ENCODE data around the gene PDZRN3.

Gene PDZRN3

GRCh38 chr3:73601011-73601410 is 23.7 kb downstream of the PDZRN3 start:
- no peak for ATAC-seq (ENCODE audit: low read depth)
- Histone ChIP-seq H3K4me1 (ENCODE audit: insufficient read depth, poor library complexity, severe bottlenecking) (no peaks in the 10 kb centered on the region), H3K4me3 (ENCODE audit: severe bottlenecking) (no peak overlapping the region), H3K27ac (ENCODE audit: poor library complexity, severe bottlenecking) (no peak overlapping the region), H3K27me3 (ENCODE audit: insufficient read depth, poor library complexity, severe bottlenecking) (peaks cover 8% of the 10 kb centered on the region), H3K36me3 (ENCODE audit: low read depth) (no peaks in the 10 kb centered on the region), H3K9me3 (ENCODE audit: severe bottlenecking) (no peaks in the 10 kb centered on the region)
- TF ChIP-seq CTCF (IDR thresholded peaks at IDR 0.05; ENCODE audit: poor library complexity, severe bottlenecking) = no peak
- no peak for DNase-seq (ENCODE audit: low spot score)

GRCh38 chr3:73600293-73600938 is 24.3 kb downstream of the PDZRN3 start:
- Histone ChIP-seq H3K4me3 (ENCODE audit: severe bottlenecking) (no peak overlapping the region), H3K27ac (ENCODE audit: poor library complexity, severe bottlenecking) (no peak overlapping the region), H3K27me3 (ENCODE audit: insufficient read depth, poor library complexity, severe bottlenecking) (peaks cover 8% of the 10 kb centered on the region), H3K36me3 (ENCODE audit: low read depth) (no peaks in the 10 kb centered on the region), H3K4me1 (ENCODE audit: insufficient read depth, poor library complexity, severe bottlenecking) (no peaks in the 10 kb centered on the region), H3K9me3 (ENCODE audit: severe bottlenecking) (no peaks in the 10 kb centered on the region)
- TF ChIP-seq CTCF (IDR thresholded peaks at IDR 0.05; ENCODE audit: poor library complexity, severe bottlenecking) = no peak
- DNase-seq (ENCODE audit: low spot score) (no peak), ATAC-seq (ENCODE audit: low read depth) (no peak)

GRCh38 chr3:73599605-73600004 is 25.1 kb downstream of the PDZRN3 start:
- Histone ChIP-seq H3K27me3 (ENCODE audit: insufficient read depth, poor library complexity, severe bottlenecking) (peaks cover 8% of the 10 kb centered on the region), H3K36me3 (ENCODE audit: low read depth) (no peaks in the 10 kb centered on the region), H3K27ac (ENCODE audit: poor library complexity, severe bottlenecking) (no peak overlapping the region), H3K4me1 (ENCODE audit: insufficient read depth, poor library complexity, severe bottlenecking) (no peaks in the 10 kb centered on the region), H3K9me3 (ENCODE audit: severe bottlenecking) (no peaks in the 10 kb centered on the region), H3K4me3 (ENCODE audit: severe bottlenecking) (no peak overlapping the region)
- no peak for TF ChIP-seq CTCF (IDR thresholded peaks at IDR 0.05; ENCODE audit: poor library complexity, severe bottlenecking)
- no peak for DNase-seq (ENCODE audit: low spot score)
- no peak for ATAC-seq (ENCODE audit: low read depth)

GRCh38 chr3:73597476-73597875 is 27.3 kb downstream of the PDZRN3 start:
- Histone ChIP-seq H3K4me1 (ENCODE audit: insufficient read depth, poor library complexity, severe bottlenecking) (no peaks in the 10 kb centered on the region), H3K9me3 (ENCODE audit: severe bottlenecking) (no peaks in the 10 kb centered on the region), H3K27me3 (ENCODE audit: insufficient read depth, poor library complexity, severe bottlenecking) (no peaks in the 10 kb centered on the region), H3K36me3 (ENCODE audit: low read depth) (no peaks in the 10 kb centered on the region), H3K27ac (ENCODE audit: poor library complexity, severe bottlenecking) (no peak overlapping the region), H3K4me3 (ENCODE audit: severe bottlenecking) (no peak overlapping the region)
- TF ChIP-seq CTCF (IDR thresholded peaks at IDR 0.05; ENCODE audit: poor library complexity, severe bottlenecking) = no peak
- no peak for ATAC-seq (ENCODE audit: low read depth)
- no peak for DNase-seq (ENCODE audit: low spot score)
